Liver (tissue), 9 donors: ENCODE results near the gene CRISPLD2. TPM values are rescaled to one million over a fixed set of nuclear protein-coding genes. Genes with fewer than 3 reads are reported as not detected.

Source experiments
- DNase-seq: peaks from one replicate; pipeline ENCODE4 v3.0.0-alpha.2; 2017; ENCODE audit warnings: low spot score
- H3K27ac ChIP-seq, 2 donors: one replicate each; pipeline ENCODE4 v1.7.0; 2013; ENCODE audit warnings: inconsistent platforms in 2 of 2, low read length in 2 of 2, control low read depth in 1 of 2, low read depth in 1 of 2, mild to moderate bottlenecking in 1 of 2
- H3K27me3 ChIP-seq, 4 donors: one replicate each; pipeline versions ENCODE4 v1.6.1 to v1.7.0; 2013; ENCODE audit warnings: low read length in 3 of 4, inconsistent platforms in 1 of 4, mild to moderate bottlenecking in 1 of 4, moderate library complexity in 1 of 4; ENCODE audit not compliant: control insufficient read depth in 4 of 4, insufficient read depth in 4 of 4
- H3K36me3 ChIP-seq, 4 donors: one replicate each; pipeline versions ENCODE4 v1.6.1 to v1.7.0; 2013; ENCODE audit warnings: low read length in 3 of 4, mild to moderate bottlenecking in 3 of 4, low read depth in 1 of 4, moderate library complexity in 1 of 4; ENCODE audit not compliant: control insufficient read depth in 4 of 4, insufficient read depth in 3 of 4
- H3K4me1 ChIP-seq, 4 donors: one replicate each; pipeline versions ENCODE4 v1.6.1 to v1.7.0; 2013; ENCODE audit warnings: low read length in 3 of 4, mild to moderate bottlenecking in 3 of 4, moderate library complexity in 1 of 4; ENCODE audit not compliant: control insufficient read depth in 4 of 4, insufficient read depth in 4 of 4
- H3K4me3 ChIP-seq, 3 donors: one replicate each; pipeline versions ENCODE4 v1.6.1 to v1.7.0; 2013; ENCODE audit warnings: low read length in 3 of 3, control low read depth in 1 of 3, low read depth in 1 of 3, mild to moderate bottlenecking in 1 of 3
- H3K9ac ChIP-seq, 2 donors: one replicate each; pipeline ENCODE4 v1.7.0; 2013; ENCODE audit warnings: low read length in 2 of 2, mild to moderate bottlenecking in 2 of 2, moderate library complexity in 2 of 2, control low read depth in 1 of 2, low read depth in 1 of 2
- H3K9me3 ChIP-seq, 4 donors: one replicate each; pipeline versions ENCODE4 v1.6.1 to v1.7.0; 2013; ENCODE audit warnings: low read length in 3 of 4; ENCODE audit not compliant: control insufficient read depth in 4 of 4
- ATF3 ChIP-seq: IDR thresholded peaks from 2 replicates; pipeline ENCODE4 v1.6.1; 2016; ENCODE audit warnings: antibody characterized with exemption
- EGR1 ChIP-seq, 2 donors: IDR thresholded peaks; 2 replicates each; pipeline ENCODE4 v1.6.1; 2016 to 2018; ENCODE audit warnings: antibody characterized with exemption in 2 of 2, low read depth in 2 of 2
- FOXA1 ChIP-seq: IDR thresholded peaks from 2 replicates; pipeline ENCODE4 v1.6.1; 2016; ENCODE audit warnings: antibody characterized with exemption
- FOXA2 ChIP-seq: IDR thresholded peaks from 2 replicates; pipeline ENCODE4 v1.6.1; 2016; ENCODE audit warnings: antibody characterized with exemption
- GABPA ChIP-seq, 2 donors: IDR thresholded peaks in 1 of 2; conservative IDR thresholded peaks in 1 of 2; 2 replicates each; pipeline ENCODE4 v1.6.1; 2016; ENCODE audit warnings: antibody characterized with exemption in 2 of 2, mild to moderate bottlenecking in 1 of 2, moderate library complexity in 1 of 2
- HNF4A ChIP-seq, 2 donors: conservative IDR thresholded peaks; 2 replicates each; pipeline ENCODE4 v1.6.1; 2016; ENCODE audit warnings: antibody characterized with exemption in 2 of 2, mild to moderate bottlenecking in 2 of 2
- HNF4G ChIP-seq: IDR thresholded peaks from 2 replicates; pipeline ENCODE4 v1.6.1; 2016; ENCODE audit warnings: antibody characterized with exemption
- JUND ChIP-seq, 2 donors: IDR thresholded peaks; 2 replicates each; pipeline ENCODE4 v1.6.1; 2016; ENCODE audit warnings: antibody characterized with exemption in 2 of 2
- NR2F2 ChIP-seq: IDR thresholded peaks from 2 replicates; pipeline ENCODE4 v1.6.1; 2016; ENCODE audit warnings: antibody characterized with exemption
- RAD21 ChIP-seq, 2 donors: IDR thresholded peaks; 2 replicates each; pipeline ENCODE4 v1.6.1; 2016; ENCODE audit warnings: antibody characterized with exemption in 2 of 2, mild to moderate bottlenecking in 2 of 2
- RXRA ChIP-seq, 2 donors: IDR thresholded peaks; 2 replicates each; pipeline ENCODE4 v1.6.1; 2017 to 2018; ENCODE audit warnings: antibody characterized with exemption in 2 of 2, mild to moderate bottlenecking in 1 of 2
- SP1 ChIP-seq: IDR thresholded peaks from 2 replicates; pipeline ENCODE4 v1.6.1; 2018; ENCODE audit warnings: antibody characterized with exemption, mild to moderate bottlenecking
- TAF1 ChIP-seq: conservative IDR thresholded peaks from 2 replicates; pipeline ENCODE4 v1.6.1; 2016; ENCODE audit warnings: antibody characterized with exemption, mild to moderate bottlenecking
- YY1 ChIP-seq: IDR thresholded peaks from 2 replicates; pipeline ENCODE4 v1.6.1; 2016; ENCODE audit warnings: antibody characterized with exemption, mild to moderate bottlenecking
- WGBS: extraction: QIAGEN DNeasy Blood & Tissue Kit; methylation state at CpG from one replicate; pipeline ENCODE4 v1.1.7; 2013; 5-methylcytosine and 5-hydroxymethylcytosine counted together
- polyA plus RNA-seq, 2 donors: library from polyadenylated mRNA; stranded (reverse) in 1 of 2; unstranded in 1 of 2; fragments of 200-250 nt in 1 of 2; fragments of >200 nt in 1 of 2; fragmentation: Nextera tagmentation in 1 of 2; extraction: Ambion mirVana in 1 of 2; gene quantifications; one replicate each; pipeline versions ENCODE4 v1.2.1 to v1.2.3, GENCODE V29; 2013 to 2015
- total RNA-seq, 2 donors: library from RNA; depleted of rRNA; stranded (reverse); fragments of >200 nt; gene quantifications; one replicate each; pipeline ENCODE4 v1.2.3, GENCODE V29; 2014
- TF ChIP-seq, protein P1 (sequence below): IDR thresholded peaks from 2 replicates; pipeline ENCODE4 v1.6.1; 2016; ENCODE audit warnings: antibody characterized with exemption, mild to moderate bottlenecking
- TF ChIP-seq, protein P2 (sequence below): IDR thresholded peaks from 2 replicates; pipeline ENCODE4 v1.6.1; 2016; ENCODE audit warnings: antibody characterized with exemption
- TF ChIP-seq, protein P3 (sequence below): IDR thresholded peaks from 2 replicates; pipeline ENCODE4 v1.6.1; 2016; ENCODE audit warnings: antibody characterized with exemption
- TF ChIP-seq, protein P4 (sequence below): fragments of 150-350 bp; IDR thresholded peaks from 2 replicates; pipeline ENCODE4 v1.5.1; 2017; ENCODE audit warnings: improper control_type of control experiment, low read depth, low read length; ENCODE audit not compliant: missing input control
- donor health status: healthy.
- donor health status: healthy.
- donor health status: healthy.
- donor health status: healthy.
- donor health status: healthy.

Gene CRISPLD2
- total and polyA plus RNA-seq, 4 donors, result 2.6 to 14.8 (median 4.1) TPM

DNA sequence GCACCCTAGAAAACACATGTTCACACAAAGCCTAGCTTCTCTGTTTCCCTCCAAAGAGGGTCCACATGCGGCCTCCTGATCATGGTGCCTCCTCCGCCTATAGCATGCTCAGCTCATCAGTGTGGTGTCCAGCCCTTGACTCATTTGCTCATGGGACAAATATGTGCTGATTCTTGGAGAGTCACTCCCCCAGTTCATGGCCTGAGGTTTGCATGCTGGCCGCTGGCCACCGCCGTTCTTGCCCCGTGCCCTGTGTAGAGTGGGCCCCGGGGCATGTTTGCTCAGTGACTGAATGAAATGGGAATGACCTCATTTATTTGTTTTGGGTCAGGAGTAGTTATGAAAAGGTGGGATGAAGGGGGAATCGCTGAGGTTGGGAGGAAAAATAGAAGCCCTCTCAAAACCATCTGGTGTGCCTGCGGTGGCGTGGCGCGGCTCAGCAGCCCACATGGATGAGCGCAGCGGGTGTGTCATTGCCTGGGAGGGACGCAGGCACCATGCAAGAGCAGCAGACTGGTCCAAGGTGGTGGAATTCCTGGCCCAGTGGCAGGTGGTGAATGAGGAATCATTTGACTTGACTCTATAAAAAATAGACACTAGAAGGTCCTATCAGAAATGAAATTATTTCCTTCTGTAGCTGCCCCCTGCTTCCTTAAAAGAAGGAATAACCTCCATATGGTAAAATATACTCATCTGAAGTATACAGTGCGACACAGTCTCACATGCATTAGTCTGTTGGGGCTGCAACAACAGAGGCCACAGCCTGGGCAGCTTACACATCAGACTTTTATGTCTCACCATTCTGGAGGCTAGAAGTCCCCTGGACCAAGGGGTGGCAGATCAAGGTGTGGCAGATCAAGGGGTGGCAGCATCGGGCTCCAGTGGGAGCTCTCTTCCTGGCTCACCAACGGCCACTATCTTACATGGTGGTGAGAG is 31.7 kb downstream of the CRISPLD2 start:
- no peak overlapping the region for H3K4me3 ChIP-seq
- H3K27ac ChIP-seq, result peak overlapping the region; percentile 13 to 27
- no peak overlapping the region for H3K9ac ChIP-seq
- peak; percentile 77 to 85 for TF ChIP-seq JUND (IDR thresholded peaks at IDR 0.05)
- TF ChIP-seq RAD21 (IDR thresholded peaks at IDR 0.05), result peak in 1 of 2 donors; percentile 20
- peak; percentile 64 to 84 for TF ChIP-seq RXRA (IDR thresholded peaks at IDR 0.05)
- peak; percentile 57 to 78 for TF ChIP-seq HNF4A (conservative IDR thresholded peaks at IDR 0.05)
- TF ChIP-seq, protein P1, sequence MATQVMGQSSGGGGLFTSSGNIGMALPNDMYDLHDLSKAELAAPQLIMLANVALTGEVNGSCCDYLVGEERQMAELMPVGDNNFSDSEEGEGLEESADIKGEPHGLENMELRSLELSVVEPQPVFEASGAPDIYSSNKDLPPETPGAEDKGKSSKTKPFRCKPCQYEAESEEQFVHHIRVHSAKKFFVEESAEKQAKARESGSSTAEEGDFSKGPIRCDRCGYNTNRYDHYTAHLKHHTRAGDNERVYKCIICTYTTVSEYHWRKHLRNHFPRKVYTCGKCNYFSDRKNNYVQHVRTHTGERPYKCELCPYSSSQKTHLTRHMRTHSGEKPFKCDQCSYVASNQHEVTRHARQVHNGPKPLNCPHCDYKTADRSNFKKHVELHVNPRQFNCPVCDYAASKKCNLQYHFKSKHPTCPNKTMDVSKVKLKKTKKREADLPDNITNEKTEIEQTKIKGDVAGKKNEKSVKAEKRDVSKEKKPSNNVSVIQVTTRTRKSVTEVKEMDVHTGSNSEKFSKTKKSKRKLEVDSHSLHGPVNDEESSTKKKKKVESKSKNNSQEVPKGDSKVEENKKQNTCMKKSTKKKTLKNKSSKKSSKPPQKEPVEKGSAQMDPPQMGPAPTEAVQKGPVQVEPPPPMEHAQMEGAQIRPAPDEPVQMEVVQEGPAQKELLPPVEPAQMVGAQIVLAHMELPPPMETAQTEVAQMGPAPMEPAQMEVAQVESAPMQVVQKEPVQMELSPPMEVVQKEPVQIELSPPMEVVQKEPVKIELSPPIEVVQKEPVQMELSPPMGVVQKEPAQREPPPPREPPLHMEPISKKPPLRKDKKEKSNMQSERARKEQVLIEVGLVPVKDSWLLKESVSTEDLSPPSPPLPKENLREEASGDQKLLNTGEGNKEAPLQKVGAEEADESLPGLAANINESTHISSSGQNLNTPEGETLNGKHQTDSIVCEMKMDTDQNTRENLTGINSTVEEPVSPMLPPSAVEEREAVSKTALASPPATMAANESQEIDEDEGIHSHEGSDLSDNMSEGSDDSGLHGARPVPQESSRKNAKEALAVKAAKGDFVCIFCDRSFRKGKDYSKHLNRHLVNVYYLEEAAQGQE, result no peak
- no peak for TF ChIP-seq EGR1 (IDR thresholded peaks at IDR 0.05; ENCODE audit: low read depth in 2 of 2)
- TF ChIP-seq SP1, result peak; percentile 60
- peak; percentile 67 for TF ChIP-seq FOXA2
- TF ChIP-seq YY1, result peak; percentile 14
- TF ChIP-seq FOXA1, result peak; percentile 56
- H3K4me1 ChIP-seq, result peaks cover 0 to 8% (median 4%) of the 10 kb centered on the region in 4 donors
- no peaks in the 10 kb centered on the region for H3K36me3 ChIP-seq
- WGBS, result 66% methylated on average over 18 of the region's 18 CpGs
- no peaks in the 10 kb centered on the region for H3K27me3 ChIP-seq
- DNase-seq, result peak; percentile 57
- no peaks in the 10 kb centered on the region for H3K9me3 ChIP-seq

GRCh38 chr16:84853534-84853933 is 33.7 kb downstream of the CRISPLD2 start:
- TF ChIP-seq, protein P2, sequence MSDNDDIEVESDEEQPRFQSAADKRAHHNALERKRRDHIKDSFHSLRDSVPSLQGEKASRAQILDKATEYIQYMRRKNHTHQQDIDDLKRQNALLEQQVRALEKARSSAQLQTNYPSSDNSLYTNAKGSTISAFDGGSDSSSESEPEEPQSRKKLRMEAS, result no peak
- TF ChIP-seq EGR1 (IDR thresholded peaks at IDR 0.05; ENCODE audit: low read depth in 2 of 2) (no peak), RXRA (IDR thresholded peaks at IDR 0.05) (no peak), RAD21 (IDR thresholded peaks at IDR 0.05) (no peak), JUND (IDR thresholded peaks at IDR 0.05) (no peak), SP1 (no peak), YY1 (no peak), FOXA1 (no peak), HNF4A (conservative IDR thresholded peaks at IDR 0.05) (no peak), HNF4G (no peak), TAF1 (no peak), GABPA (IDR thresholded peaks at IDR 0.05 in 1 of 2, conservative IDR thresholded peaks at IDR 0.05 in 1 of 2) (no peak), NR2F2 (no peak), ATF3 (no peak), FOXA2 (no peak)
- TF ChIP-seq, protein P3, sequence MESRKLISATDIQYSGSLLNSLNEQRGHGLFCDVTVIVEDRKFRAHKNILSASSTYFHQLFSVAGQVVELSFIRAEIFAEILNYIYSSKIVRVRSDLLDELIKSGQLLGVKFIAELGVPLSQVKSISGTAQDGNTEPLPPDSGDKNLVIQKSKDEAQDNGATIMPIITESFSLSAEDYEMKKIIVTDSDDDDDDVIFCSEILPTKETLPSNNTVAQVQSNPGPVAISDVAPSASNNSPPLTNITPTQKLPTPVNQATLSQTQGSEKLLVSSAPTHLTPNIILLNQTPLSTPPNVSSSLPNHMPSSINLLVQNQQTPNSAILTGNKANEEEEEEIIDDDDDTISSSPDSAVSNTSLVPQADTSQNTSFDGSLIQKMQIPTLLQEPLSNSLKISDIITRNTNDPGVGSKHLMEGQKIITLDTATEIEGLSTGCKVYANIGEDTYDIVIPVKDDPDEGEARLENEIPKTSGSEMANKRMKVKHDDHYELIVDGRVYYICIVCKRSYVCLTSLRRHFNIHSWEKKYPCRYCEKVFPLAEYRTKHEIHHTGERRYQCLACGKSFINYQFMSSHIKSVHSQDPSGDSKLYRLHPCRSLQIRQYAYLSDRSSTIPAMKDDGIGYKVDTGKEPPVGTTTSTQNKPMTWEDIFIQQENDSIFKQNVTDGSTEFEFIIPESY, result no peak
- TF ChIP-seq, protein P4, sequence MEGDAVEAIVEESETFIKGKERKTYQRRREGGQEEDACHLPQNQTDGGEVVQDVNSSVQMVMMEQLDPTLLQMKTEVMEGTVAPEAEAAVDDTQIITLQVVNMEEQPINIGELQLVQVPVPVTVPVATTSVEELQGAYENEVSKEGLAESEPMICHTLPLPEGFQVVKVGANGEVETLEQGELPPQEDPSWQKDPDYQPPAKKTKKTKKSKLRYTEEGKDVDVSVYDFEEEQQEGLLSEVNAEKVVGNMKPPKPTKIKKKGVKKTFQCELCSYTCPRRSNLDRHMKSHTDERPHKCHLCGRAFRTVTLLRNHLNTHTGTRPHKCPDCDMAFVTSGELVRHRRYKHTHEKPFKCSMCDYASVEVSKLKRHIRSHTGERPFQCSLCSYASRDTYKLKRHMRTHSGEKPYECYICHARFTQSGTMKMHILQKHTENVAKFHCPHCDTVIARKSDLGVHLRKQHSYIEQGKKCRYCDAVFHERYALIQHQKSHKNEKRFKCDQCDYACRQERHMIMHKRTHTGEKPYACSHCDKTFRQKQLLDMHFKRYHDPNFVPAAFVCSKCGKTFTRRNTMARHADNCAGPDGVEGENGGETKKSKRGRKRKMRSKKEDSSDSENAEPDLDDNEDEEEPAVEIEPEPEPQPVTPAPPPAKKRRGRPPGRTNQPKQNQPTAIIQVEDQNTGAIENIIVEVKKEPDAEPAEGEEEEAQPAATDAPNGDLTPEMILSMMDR, result no peak
- TF ChIP-seq, protein P1, result no peak
- H3K4me3 ChIP-seq, result no peak overlapping the region
- H3K9me3 ChIP-seq, result no peaks in the 10 kb centered on the region
- no peaks in the 10 kb centered on the region for H3K27me3 ChIP-seq
- no peak for DNase-seq
- 73% methylated on average over 16 of the region's 16 CpGs for WGBS
- H3K4me1 ChIP-seq, result peaks cover 0 to 12% (median 4%) of the 10 kb centered on the region in 4 donors
- H3K27ac ChIP-seq, result no peak overlapping the region
- H3K36me3 ChIP-seq, result no peaks in the 10 kb centered on the region
- H3K9ac ChIP-seq, result no peak overlapping the region
